ENCODE results near the gene UBE2E3. TPM values are rescaled to one million over a fixed set of nuclear protein-coding genes. Genes with fewer than 3 reads are reported as not detected.
"Not testable (repeated sequence)": the region's sequence is repeated elsewhere in the genome, so short reads cannot be mapped to it uniquely, and the experiment has no call there.

The UBE2E3 gene
- total and polyA plus RNA-seq, 7 donors, result 61.9 to 125 (median 87.1) TPM

GRCh38 chr2:181025004-181025403 lies 44.6 kb downstream of the UBE2E3 start:
- ATAC-seq, result peak in 1 of 4 donors; percentile 19
- intact Hi-C loops (cut with DNase I), result no loop called here
- 33 to 56% (median 40%) methylated on average over 3 of the region's 3 CpGs for WGBS, 3 donors

GRCh38 chr2:181036445-181036844 lies 56.0 kb downstream of the UBE2E3 start:
- H3K27ac ChIP-seq, result no peak overlapping the region
- H3K27me3 ChIP-seq (ENCODE audit: insufficient read depth in 3 of 3, low read length in 2 of 3), result no peaks in the 10 kb centered on the region
- H3K4me3 ChIP-seq, result no peak overlapping the region
- H3K36me3 ChIP-seq (ENCODE audit: insufficient read depth in 1 of 2, low read depth in 1 of 2), result no peaks in the 10 kb centered on the region
- H3K4me1 ChIP-seq, result no peaks in the 10 kb centered on the region
- ATAC-seq (no peak), DNase-seq (no peak)
- WGBS, 3 donors, result 90 to 96% (median 93%) methylated on average over 2 of the region's 2 CpGs
- H3K9me3 ChIP-seq, result no peaks in the 10 kb centered on the region
- no peak for TF ChIP-seq CTCF (IDR thresholded peaks at IDR 0.05)
- intact Hi-C loops (cut with DNase I), result no loop called here

More at GRCh38 chr2:181025004-181025403, 44.6 kb downstream of the UBE2E3 start:
- no peaks in the 10 kb centered on the region for H3K9me3 ChIP-seq
- H3K27ac ChIP-seq, result no peak overlapping the region
- no peak for TF ChIP-seq CTCF (IDR thresholded peaks at IDR 0.05)
- H3K27me3 ChIP-seq (ENCODE audit: insufficient read depth in 3 of 3, low read length in 2 of 3), result no peaks in the 10 kb centered on the region
- H3K4me1 ChIP-seq, result peaks cover 18% of the 10 kb centered on the region
- H3K36me3 ChIP-seq (ENCODE audit: insufficient read depth in 1 of 2, low read depth in 1 of 2), result no peaks in the 10 kb centered on the region
- H3K4me3 ChIP-seq, result no peak overlapping the region
- no peak for DNase-seq

- Histone ChIP-seq H3K4me3 (no peak overlapping the region), H3K9me3 (no peaks in the 10 kb centered on the region), H3K27me3 (ENCODE audit: insufficient read depth in 3 of 3, low read length in 2 of 3) (no peaks in the 10 kb centered on the region), H3K36me3 (ENCODE audit: insufficient read depth in 1 of 2, low read depth in 1 of 2) (no peaks in the 10 kb centered on the region), H3K4me1 (peaks cover 4% of the 10 kb centered on the region), H3K27ac (no peak overlapping the region)
- no peak for TF ChIP-seq CTCF (IDR thresholded peaks at IDR 0.05)
- ATAC-seq, result peak in 1 of 4 donors; percentile 37
- WGBS, 3 donors, result 73 to 81% (median 81%) methylated on average over 4 of the region's 4 CpGs
- no peak for DNase-seq
- intact Hi-C loops (cut with DNase I), result no loop called here
Measured at GRCh38 chr2:181036848-181037603, 56.6 kb downstream of the UBE2E3 start.

GRCh38 chr2:181037922-181038321 lies 57.5 kb downstream of the UBE2E3 start:
- Histone ChIP-seq H3K27me3 (ENCODE audit: insufficient read depth in 3 of 3, low read length in 2 of 3) (no peaks in the 10 kb centered on the region), H3K9me3 (no peaks in the 10 kb centered on the region), H3K4me1 (peaks cover 4% of the 10 kb centered on the region), H3K27ac (no peak overlapping the region), H3K4me3 (no peak overlapping the region), H3K36me3 (ENCODE audit: insufficient read depth in 1 of 2, low read depth in 1 of 2) (no peaks in the 10 kb centered on the region)
- intact Hi-C loops (cut with DNase I), result no loop called here
- 92 to 100% (median 98%) methylated on average over 1 of the region's 1 CpG for WGBS, 3 donors
- ATAC-seq, result no peak
- no peak for DNase-seq
- no peak for TF ChIP-seq CTCF (IDR thresholded peaks at IDR 0.05)

- Histone ChIP-seq H3K4me1 (peaks cover 4% of the 10 kb centered on the region), H3K4me3 (no peak overlapping the region), H3K9me3 (no peaks in the 10 kb centered on the region), H3K36me3 (ENCODE audit: insufficient read depth in 1 of 2, low read depth in 1 of 2) (no peaks in the 10 kb centered on the region), H3K27ac (no peak overlapping the region), H3K27me3 (ENCODE audit: insufficient read depth in 3 of 3, low read length in 2 of 3) (no peaks in the 10 kb centered on the region)
- TF ChIP-seq CTCF (IDR thresholded peaks at IDR 0.05), result no peak
- intact Hi-C loops (cut with DNase I), result no loop called here
- DNase-seq, result no peak
- 94 to 99% (median 97%) methylated on average over 4 of the region's 4 CpGs for WGBS, 3 donors
- no peak for ATAC-seq
Measured at GRCh38 chr2:181038796-181039195, 58.4 kb downstream of the UBE2E3 start.

- not testable (repeated sequence) for H3K9me3 ChIP-seq; H3K4me3 ChIP-seq; H3K4me1 ChIP-seq; H3K27me3 ChIP-seq (ENCODE audit: insufficient read depth in 3 of 3, low read length in 2 of 3); DNase-seq; ATAC-seq; H3K27ac ChIP-seq; H3K36me3 ChIP-seq (ENCODE audit: insufficient read depth in 1 of 2, low read depth in 1 of 2)
- WGBS, 3 donors, result 91 to 95% (median 92%) methylated on average over 11 of the region's 11 CpGs
- intact Hi-C loops (cut with DNase I), result loop anchor here in 1 of 2 donors (10.0 kb wide), 1 partner anchor 46 kb away; no protein-coding TSS in a partner anchor
Measured at GRCh38 chr2:181040839-181041238, 60.4 kb downstream of the UBE2E3 start.
